ENCODE measurements around the gene SOX21. TPM values are rescaled to one million over a fixed set of nuclear protein-coding genes. Genes with fewer than 3 reads are reported as not detected.

SOX21 gene
- not detected in 2 replicates for total RNA-seq
- not detected for total RNA-seq (2013)
- polyA plus RNA-seq = not detected in 2 replicates
- polyA minus RNA-seq = not detected in 2 replicates

DNA sequence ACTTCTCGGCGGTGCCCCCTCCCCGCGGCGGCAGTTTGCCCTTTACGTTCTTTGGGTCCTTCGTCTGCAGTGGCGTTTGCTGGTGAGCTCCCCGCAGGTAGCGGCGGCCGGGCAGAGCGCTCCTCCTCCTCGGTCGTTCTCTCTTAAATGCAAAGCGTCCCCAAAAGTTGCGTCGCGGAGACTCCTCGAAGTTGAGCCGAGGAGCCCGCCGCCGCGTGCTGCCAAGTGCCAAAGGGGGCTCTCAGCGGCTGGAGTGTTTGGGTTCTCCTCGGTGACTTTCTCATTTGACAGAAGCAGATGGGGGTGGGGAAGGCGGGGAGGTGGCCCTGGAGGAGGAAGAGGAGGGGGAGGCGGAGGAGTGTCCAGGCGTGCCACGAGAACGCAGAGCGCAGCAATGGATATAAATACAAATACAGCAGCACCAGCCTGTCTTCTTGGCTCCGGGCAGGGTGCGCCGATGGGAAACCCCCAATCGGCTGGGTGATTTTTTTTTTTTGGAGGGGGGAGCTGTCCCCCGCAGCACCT lies at the start of gene SOX21:
TSS of gene SOX21 (minus strand) at position 259 of the 525 bp plus-strand sequence. CDS start 496 bp downstream, outside the sequence.
- Histone ChIP-seq H3K9me3 (ENCODE audit: control extremely low read depth in 1 of 3, control insufficient read depth in 2 of 3, insufficient read depth in 1 of 3, low read length in 2 of 3) (peaks cover 0 to 16% (median 0%) of the 10 kb centered on the region in 3 donors), H3K4me3 (ENCODE audit: control extremely low read depth in 1 of 5, extremely low read depth in 1 of 5, insufficient read depth in 1 of 5, low read depth in 2 of 5, low read length in 4 of 5) (peak within 1 kb of the TSS in 1 of 5 experiments; percentile 24), H4K20me1 (ENCODE audit: control insufficient read depth, insufficient read depth, low read length, poor library complexity, severe bottlenecking) (no peaks in the 10 kb centered on the region), H3K27ac (ENCODE audit: low read length in 2 of 2) (no peak within 1 kb of the TSS), H3K79me2 (ENCODE audit: control insufficient read depth, insufficient read depth, low read length) (no peaks in the 10 kb centered on the region), H2AFZ (ENCODE audit: insufficient read depth, low read depth, low read length, poor library complexity, severe bottlenecking) (peak within 1 kb of the TSS; percentile 38), H3K36me3 (replicated peaks in 1 of 2; ENCODE audit: control extremely low read depth in 1 of 2, control insufficient read depth in 1 of 2, extremely low read depth in 1 of 2, insufficient read depth in 2 of 2, low read length in 1 of 2) (no peaks in the 10 kb centered on the region), H3K4me1 (ENCODE audit: control insufficient read depth in 2 of 2, insufficient read depth in 2 of 2, low read length in 2 of 2) (peaks cover 19 to 34% of the 10 kb centered on the region in 2 donors), H3K9ac (ENCODE audit: low read length) (no peak within 1 kb of the TSS), H3K4me2 (replicated peaks; ENCODE audit: low read depth, low read length, poor library complexity, severe bottlenecking) (peak within 1 kb of the TSS; percentile 58), H3K27me3 (replicated peaks in 1 of 4; ENCODE audit: control extremely low read depth in 1 of 4, control insufficient read depth in 3 of 4, insufficient read depth in 4 of 4, low read length in 3 of 4) (peaks cover 0 to 57% (median 43%) of the 10 kb centered on the region in 4 experiments)
- H3K9me3 Mint-ChIP-seq (ENCODE audit: insufficient read depth) = no peaks in the 10 kb centered on the region
- CTCF ChIA-PET = no interaction called here
- H3K4me3 Mint-ChIP-seq = peak within 1 kb of the TSS; percentile 59
- H3K27me3 Mint-ChIP-seq = peaks cover 52% of the 10 kb centered on the region
- TF ChIP-seq, protein P1, sequence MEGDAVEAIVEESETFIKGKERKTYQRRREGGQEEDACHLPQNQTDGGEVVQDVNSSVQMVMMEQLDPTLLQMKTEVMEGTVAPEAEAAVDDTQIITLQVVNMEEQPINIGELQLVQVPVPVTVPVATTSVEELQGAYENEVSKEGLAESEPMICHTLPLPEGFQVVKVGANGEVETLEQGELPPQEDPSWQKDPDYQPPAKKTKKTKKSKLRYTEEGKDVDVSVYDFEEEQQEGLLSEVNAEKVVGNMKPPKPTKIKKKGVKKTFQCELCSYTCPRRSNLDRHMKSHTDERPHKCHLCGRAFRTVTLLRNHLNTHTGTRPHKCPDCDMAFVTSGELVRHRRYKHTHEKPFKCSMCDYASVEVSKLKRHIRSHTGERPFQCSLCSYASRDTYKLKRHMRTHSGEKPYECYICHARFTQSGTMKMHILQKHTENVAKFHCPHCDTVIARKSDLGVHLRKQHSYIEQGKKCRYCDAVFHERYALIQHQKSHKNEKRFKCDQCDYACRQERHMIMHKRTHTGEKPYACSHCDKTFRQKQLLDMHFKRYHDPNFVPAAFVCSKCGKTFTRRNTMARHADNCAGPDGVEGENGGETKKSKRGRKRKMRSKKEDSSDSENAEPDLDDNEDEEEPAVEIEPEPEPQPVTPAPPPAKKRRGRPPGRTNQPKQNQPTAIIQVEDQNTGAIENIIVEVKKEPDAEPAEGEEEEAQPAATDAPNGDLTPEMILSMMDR (IDR thresholded peaks at IDR 0.05) = no peak
- DNase-seq = peak; percentile 21
- POLR2A ChIA-PET = no interaction called here
- no peak within 1 kb of the TSS for H3K27ac Mint-ChIP-seq
- WGBS (ENCODE audit: insufficient coverage) = 6% methylated on average over 32 of the region's 38 CpGs
- intact Hi-C loops (cut with micrococcal nuclease) = no loop called here
- H3K4me1 Mint-ChIP-seq = peaks cover 22% of the 10 kb centered on the region
- no peak for ATAC-seq (ENCODE audit: low read depth)

DNA sequence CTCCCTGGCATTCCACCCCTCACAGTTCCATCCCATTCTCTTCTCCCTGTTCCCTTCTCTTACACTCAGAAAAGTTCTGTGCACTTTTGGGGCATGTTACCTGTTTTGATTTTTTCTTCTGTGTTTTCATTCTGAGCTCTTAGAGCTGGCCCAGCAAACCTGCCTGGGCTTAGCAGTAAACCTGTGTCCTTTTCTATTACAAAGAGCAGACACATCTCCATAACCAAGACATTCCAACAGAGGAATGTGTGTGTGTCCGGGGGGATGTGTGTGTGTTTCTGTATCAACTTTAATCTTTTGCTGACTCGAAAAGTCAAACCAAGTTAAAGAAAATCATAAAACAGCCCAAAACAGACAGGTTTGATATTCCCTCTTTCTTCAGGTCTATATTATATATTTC lies 49.1 kb upstream of the SOX21 start:
- no peak overlapping the region for H3K4me3 Mint-ChIP-seq
- H3K4me2 ChIP-seq (replicated peaks; ENCODE audit: low read depth, low read length, poor library complexity, severe bottlenecking) = no peak overlapping the region
- H3K27ac Mint-ChIP-seq = no peak overlapping the region
- peaks cover 5% of the 10 kb centered on the region for H3K27me3 Mint-ChIP-seq
- no peaks in the 10 kb centered on the region for H3K9me3 Mint-ChIP-seq (ENCODE audit: insufficient read depth)
- no peaks in the 10 kb centered on the region for H3K27me3 ChIP-seq (replicated peaks in 1 of 4; ENCODE audit: control extremely low read depth in 1 of 4, control insufficient read depth in 3 of 4, insufficient read depth in 4 of 4, low read length in 3 of 4)
- no peak overlapping the region for H3K9ac ChIP-seq (ENCODE audit: low read length)
- no peak overlapping the region for H2AFZ ChIP-seq (ENCODE audit: insufficient read depth, low read depth, low read length, poor library complexity, severe bottlenecking)
- no peaks in the 10 kb centered on the region for H3K4me1 ChIP-seq (ENCODE audit: control insufficient read depth in 2 of 2, insufficient read depth in 2 of 2, low read length in 2 of 2)
- DNase-seq (no peak), ATAC-seq (ENCODE audit: low read depth) (no peak)
- intact Hi-C loops (cut with micrococcal nuclease) = no loop called here
- no peaks in the 10 kb centered on the region for H3K9me3 ChIP-seq (ENCODE audit: control extremely low read depth in 1 of 3, control insufficient read depth in 2 of 3, insufficient read depth in 1 of 3, low read length in 2 of 3)
- no CpG with 5 or more reads among the region's 2 CpGs for WGBS (ENCODE audit: insufficient coverage)
- no peak overlapping the region for H3K4me3 ChIP-seq (ENCODE audit: control extremely low read depth in 1 of 5, extremely low read depth in 1 of 5, insufficient read depth in 1 of 5, low read depth in 2 of 5, low read length in 4 of 5)
- H3K4me1 Mint-ChIP-seq = no peaks in the 10 kb centered on the region
- H3K36me3 ChIP-seq (replicated peaks in 1 of 2; ENCODE audit: control extremely low read depth in 1 of 2, control insufficient read depth in 1 of 2, extremely low read depth in 1 of 2, insufficient read depth in 2 of 2, low read length in 1 of 2) = no peaks in the 10 kb centered on the region
- H3K27ac ChIP-seq (ENCODE audit: low read length in 2 of 2) = no peak overlapping the region
- POLR2A ChIA-PET = no interaction called here
- TF ChIP-seq, protein P1 (IDR thresholded peaks at IDR 0.05) = no peak
- no peak for TF ChIP-seq EZH2 (IDR thresholded peaks at IDR 0.05; ENCODE audit: borderline replicate concordance, insufficient read depth, low read depth, low read length, poor library complexity, severe bottlenecking)
- CTCF ChIA-PET = no interaction called here
- no peaks in the 10 kb centered on the region for H4K20me1 ChIP-seq (ENCODE audit: control insufficient read depth, insufficient read depth, low read length, poor library complexity, severe bottlenecking)
- H3K79me2 ChIP-seq (ENCODE audit: control insufficient read depth, insufficient read depth, low read length) = no peaks in the 10 kb centered on the region
